Right atrium auricular region (tissue), 2 donors: Measurements from ENCODE around the gene DNAJC12. TPM values are rescaled to one million over a fixed set of nuclear protein-coding genes. Genes with fewer than 3 reads are reported as not detected.
A peak's percentile ranks its signal among the peaks of the same experiment; 100 is the strongest.
"Not testable (repeated sequence)": the region's sequence is repeated elsewhere in the genome, so short reads cannot be mapped to it uniquely, and the experiment has no call there.

Experiments
- DNase-seq: peaks from one replicate; pipeline ENCODE4 v3.0.0-alpha.2; 2019; ENCODE audit warnings: low spot score
- H3K27ac ChIP-seq, 2 donors: fragments of 200-600 bp; sonication (generic); 1 replicate in 1 of 2; 2 replicates in 1 of 2; pipeline ENCODE4 v1.5.1; 2016 to 2019
- H3K27me3 ChIP-seq, 2 donors: fragments of 200-600 bp; sonication (generic); one replicate each; pipeline versions ENCODE4 v1.5.1 to v1.6.0; 2017 to 2019
- H3K36me3 ChIP-seq: fragments of 200-600 bp; sonication (generic); one replicate; pipeline ENCODE4 v1.5.1; 2016
- H3K4me1 ChIP-seq, 2 donors: fragments of 200-600 bp; sonication (generic); one replicate each; pipeline versions ENCODE4 v1.5.1 to v1.6.0; 2017 to 2019
- H3K4me3 ChIP-seq, 2 donors: fragments of 200-600 bp; sonication (generic); 1 replicate in 1 of 2; 2 replicates in 1 of 2; pipeline ENCODE4 v1.5.1; 2017 to 2019; ENCODE audit warnings: mild to moderate bottlenecking in 1 of 2, moderate library complexity in 1 of 2
- H3K9me3 ChIP-seq, 2 donors: fragments of 200-600 bp; sonication (generic); one replicate each; pipeline ENCODE4 v1.5.1; 2019
- total RNA-seq, 2 donors: library from RNA; depleted of rRNA; stranded (reverse); fragments of >200 nt; gene quantifications; one replicate each; pipeline ENCODE4 v1.1.0, GENCODE V29; 2016
- TF ChIP-seq, protein P1 (sequence below), 2 donors: fragments of 200-600 bp; sonication (generic); IDR thresholded peaks; one replicate each; pipeline ENCODE4 v1.5.1; 2019; ENCODE audit warnings: antibody characterized with exemption in 2 of 2

The DNAJC12 gene
- total RNA-seq, 2 donors from 2014 or later, result 2.6 to 6.0 TPM

DNA sequence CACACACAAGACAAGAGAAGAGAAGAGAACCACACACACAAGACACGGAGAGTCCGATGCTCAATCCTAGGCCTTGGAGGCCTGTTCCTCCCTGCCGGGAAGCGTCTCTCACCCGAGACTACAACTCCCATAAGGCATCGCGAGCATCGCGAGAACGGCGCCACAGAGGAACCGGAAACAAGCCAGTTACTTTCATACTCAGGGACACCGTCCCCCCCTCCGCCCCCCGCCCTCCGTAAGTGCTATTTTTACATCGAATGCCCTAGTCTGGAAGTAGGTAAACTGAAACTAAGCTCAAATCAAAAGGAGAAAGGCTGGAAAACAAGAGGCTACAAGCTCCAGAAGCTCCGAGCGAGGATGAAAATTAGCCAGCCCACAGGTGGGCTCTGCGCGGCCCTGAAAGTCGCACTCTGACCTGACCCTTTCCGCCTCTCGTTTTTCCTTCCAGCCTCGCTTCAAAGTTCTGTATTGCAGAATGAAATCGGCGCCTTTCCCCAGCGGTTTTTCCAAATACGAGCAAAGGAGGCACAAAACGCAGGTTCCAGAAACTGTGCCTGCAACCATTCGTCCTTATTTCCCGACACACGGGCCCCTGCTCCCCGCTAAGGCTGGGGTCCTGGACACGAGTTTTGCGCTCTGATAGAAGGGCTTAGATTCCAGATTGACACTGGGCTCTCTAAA lies 11.5 kb upstream of the DNAJC12 start:
- Histone ChIP-seq H3K4me3 (peak overlapping the region; percentile 54 to 76), H3K27me3 (no peaks in the 10 kb centered on the region), H3K36me3 (no peaks in the 10 kb centered on the region), H3K27ac (peak overlapping the region; percentile 91 to 96), H3K9me3 (no peaks in the 10 kb centered on the region), H3K4me1 (peaks cover 0 to 6% of the 10 kb centered on the region in 2 donors)
- DNase-seq, result peak; percentile 96
- TF ChIP-seq, protein P1, sequence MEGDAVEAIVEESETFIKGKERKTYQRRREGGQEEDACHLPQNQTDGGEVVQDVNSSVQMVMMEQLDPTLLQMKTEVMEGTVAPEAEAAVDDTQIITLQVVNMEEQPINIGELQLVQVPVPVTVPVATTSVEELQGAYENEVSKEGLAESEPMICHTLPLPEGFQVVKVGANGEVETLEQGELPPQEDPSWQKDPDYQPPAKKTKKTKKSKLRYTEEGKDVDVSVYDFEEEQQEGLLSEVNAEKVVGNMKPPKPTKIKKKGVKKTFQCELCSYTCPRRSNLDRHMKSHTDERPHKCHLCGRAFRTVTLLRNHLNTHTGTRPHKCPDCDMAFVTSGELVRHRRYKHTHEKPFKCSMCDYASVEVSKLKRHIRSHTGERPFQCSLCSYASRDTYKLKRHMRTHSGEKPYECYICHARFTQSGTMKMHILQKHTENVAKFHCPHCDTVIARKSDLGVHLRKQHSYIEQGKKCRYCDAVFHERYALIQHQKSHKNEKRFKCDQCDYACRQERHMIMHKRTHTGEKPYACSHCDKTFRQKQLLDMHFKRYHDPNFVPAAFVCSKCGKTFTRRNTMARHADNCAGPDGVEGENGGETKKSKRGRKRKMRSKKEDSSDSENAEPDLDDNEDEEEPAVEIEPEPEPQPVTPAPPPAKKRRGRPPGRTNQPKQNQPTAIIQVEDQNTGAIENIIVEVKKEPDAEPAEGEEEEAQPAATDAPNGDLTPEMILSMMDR (IDR thresholded peaks at IDR 0.05), result no peak

DNA sequence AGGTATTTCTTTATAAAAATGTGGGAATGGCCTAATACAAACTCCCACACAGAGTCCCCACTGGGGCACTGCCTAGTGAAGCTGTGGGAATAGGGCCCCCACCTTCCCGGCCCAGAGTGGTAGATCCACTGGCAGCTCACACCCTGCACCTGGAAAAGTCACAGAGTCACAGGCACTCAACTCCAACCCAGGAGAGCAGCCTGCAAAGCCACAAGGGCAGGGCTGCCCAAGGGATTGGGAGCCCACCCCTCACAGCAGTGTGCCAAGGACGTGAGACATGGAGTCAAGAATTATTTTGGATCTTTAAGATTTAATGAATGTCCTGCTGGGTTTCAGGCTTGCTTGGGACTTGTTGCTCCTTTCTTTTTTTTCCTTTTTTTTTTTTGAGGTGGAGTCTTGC lies 5.3 kb upstream of the DNAJC12 start:
- TF ChIP-seq, protein P1 (IDR thresholded peaks at IDR 0.05), result no peak
- H3K27ac ChIP-seq, result no peak overlapping the region
- no peaks in the 10 kb centered on the region for H3K27me3 ChIP-seq
- H3K4me1 ChIP-seq, result no peaks in the 10 kb centered on the region
- no peak overlapping the region for H3K4me3 ChIP-seq
- no peak for DNase-seq
- no peaks in the 10 kb centered on the region for H3K36me3 ChIP-seq
- H3K9me3 ChIP-seq, result peaks cover 0 to 6% of the 10 kb centered on the region in 2 donors

DNA sequence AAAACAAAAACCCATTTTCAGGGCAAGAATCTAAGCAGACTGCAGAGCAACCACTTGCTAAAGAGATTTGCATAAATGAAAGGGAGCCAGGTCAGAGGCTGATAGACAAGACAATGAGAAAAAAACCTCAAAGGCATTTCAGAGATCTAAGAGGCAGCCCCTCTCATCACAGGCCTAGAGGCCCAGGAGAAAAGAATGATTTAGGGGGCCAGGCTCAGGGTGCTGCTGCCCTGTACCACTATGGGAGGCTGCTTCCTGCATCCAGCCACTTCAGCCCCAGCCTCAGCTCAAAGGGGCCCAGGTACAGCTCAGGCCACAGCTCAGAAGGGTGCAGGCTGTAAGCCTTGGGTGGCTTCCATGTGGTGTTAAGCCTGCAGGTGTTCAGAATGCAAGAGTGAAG lies 3.7 kb upstream of the DNAJC12 start:
- TF ChIP-seq, protein P1 (IDR thresholded peaks at IDR 0.05), result no peak
- H3K36me3 ChIP-seq, result no peaks in the 10 kb centered on the region
- no peak overlapping the region for H3K27ac ChIP-seq
- H3K27me3 ChIP-seq, result no peaks in the 10 kb centered on the region
- no peak overlapping the region for H3K4me3 ChIP-seq
- H3K9me3 ChIP-seq, result peaks cover 0 to 6% of the 10 kb centered on the region in 2 donors
- no peaks in the 10 kb centered on the region for H3K4me1 ChIP-seq
- DNase-seq, result no peak

DNA sequence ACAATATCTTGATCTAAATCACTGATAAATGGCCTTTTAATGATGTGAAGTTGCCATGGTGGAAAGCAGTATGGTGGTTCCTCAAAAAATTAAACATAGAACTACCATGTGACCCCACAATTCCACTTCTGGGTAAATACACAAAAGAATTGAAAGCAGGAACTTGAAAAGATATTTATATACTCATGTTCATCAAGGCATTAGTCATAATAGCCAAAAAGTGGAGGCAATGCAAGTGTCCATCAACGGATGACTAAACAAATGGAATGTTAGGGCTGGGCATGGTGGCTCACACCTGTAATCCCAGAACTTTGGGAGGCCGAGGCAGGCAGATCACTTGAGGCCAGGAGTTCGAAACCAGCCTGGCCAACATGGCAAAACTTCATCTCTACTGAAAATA lies 2.0 kb upstream of the DNAJC12 start:
- Histone ChIP-seq H3K27ac (no peak overlapping the region), H3K9me3 (peaks cover 0 to 6% of the 10 kb centered on the region in 2 donors), H3K36me3 (no peaks in the 10 kb centered on the region), H3K4me1 (no peaks in the 10 kb centered on the region), H3K27me3 (no peaks in the 10 kb centered on the region), H3K4me3 (no peak overlapping the region)
- TF ChIP-seq, protein P1 (IDR thresholded peaks at IDR 0.05), result no peak
- no peak for DNase-seq

DNA sequence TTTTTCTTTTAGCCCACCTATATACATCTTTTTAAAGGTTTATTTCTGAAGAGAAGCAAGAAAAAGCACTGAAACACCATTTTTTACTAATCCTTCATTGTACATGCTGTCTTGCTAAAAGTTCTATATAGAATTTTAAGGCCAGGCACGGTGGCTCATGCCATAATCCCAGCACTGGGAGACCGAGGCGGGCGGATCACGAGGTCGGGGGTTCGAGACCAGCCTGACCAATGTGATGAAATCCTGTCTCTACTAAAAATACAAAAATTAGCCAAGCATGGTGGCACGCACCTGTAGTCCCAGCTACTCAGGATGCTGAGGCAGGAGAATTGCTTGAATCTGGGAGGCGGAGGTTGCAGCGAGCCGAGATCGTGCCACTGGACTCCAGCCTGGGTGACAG lies 1.5 kb upstream of the DNAJC12 start:
- H3K9me3 ChIP-seq, H3K36me3 ChIP-seq, H3K4me1 ChIP-seq, DNase-seq, H3K27ac ChIP-seq, H3K27me3 ChIP-seq, H3K4me3 ChIP-seq: not testable (repeated sequence)

DNA sequence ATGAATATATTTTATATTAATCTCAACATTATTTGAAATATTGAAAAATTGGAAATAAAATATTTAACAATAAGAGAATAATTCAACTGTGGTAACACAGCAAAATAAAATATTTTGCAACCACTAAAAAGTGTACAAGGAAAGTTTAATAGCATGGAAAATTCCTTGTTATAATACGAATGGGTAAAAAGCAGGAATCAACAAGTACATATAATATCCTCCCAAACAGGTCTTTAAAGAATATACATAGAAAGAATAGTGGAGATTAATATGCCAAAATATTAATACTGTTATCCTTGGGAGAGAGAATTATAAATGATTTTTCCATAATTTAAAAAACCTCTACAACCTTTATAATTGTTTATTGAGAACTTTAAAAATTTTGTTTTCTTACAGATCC lies 1.0 kb downstream of the DNAJC12 start:
- Histone ChIP-seq H3K27ac (no peak overlapping the region), H3K4me1 (no peaks in the 10 kb centered on the region), H3K36me3 (no peaks in the 10 kb centered on the region), H3K4me3 (peak overlapping the region in 1 of 2 donors; percentile 22), H3K27me3 (no peaks in the 10 kb centered on the region), H3K9me3 (peaks cover 0 to 6% of the 10 kb centered on the region in 2 donors)
- no peak for DNase-seq
- TF ChIP-seq, protein P1 (IDR thresholded peaks at IDR 0.05), result no peak
